Tibial artery (tissue), 4 donors: Measurements from ENCODE around the gene DNASE2B.

Source experiments
- DNase-seq, 2 donors: peaks; one replicate each; pipeline ENCODE4 v3.0.0-alpha.2; 2019
- H3K27ac ChIP-seq, 2 donors: fragments of 200-600 bp; sonication (generic) in 1 of 2; 1 replicate in 1 of 2; 2 replicates in 1 of 2; pipeline ENCODE4 v1.5.1; 2018 to 2019; ENCODE audit warnings: mild to moderate bottlenecking in 1 of 2
- H3K27me3 ChIP-seq, 2 donors: fragments of 200-600 bp; sonication (generic) in 1 of 2; one replicate each; pipeline versions ENCODE4 v1.5.1 to v1.6.0; 2016 to 2019
- H3K36me3 ChIP-seq, 3 donors: fragments of 200-600 bp; sonication (generic) in 2 of 3; one replicate each; pipeline ENCODE4 v1.5.1; 2016 to 2019; ENCODE audit warnings: mild to moderate bottlenecking in 2 of 3
- H3K4me1 ChIP-seq, 4 donors: fragments of 200-600 bp; sonication (generic) in 2 of 4; 1 replicate in 3 of 4; 2 replicates in 1 of 4; pipeline ENCODE4 v1.5.1; 2016 to 2019
- H3K4me3 ChIP-seq, 2 donors: fragments of 200-600 bp; sonication (generic) in 1 of 2; 1 replicate in 1 of 2; 2 replicates in 1 of 2; pipeline ENCODE4 v1.5.1; 2018 to 2019; ENCODE audit warnings: mild to moderate bottlenecking in 2 of 2
- H3K9me3 ChIP-seq, 3 donors: fragments of 200-600 bp; sonication (generic) in 1 of 3; one replicate each; pipeline ENCODE4 v1.5.1; 2016 to 2019
- intact Hi-C: fragments of 100-400 bp; cut with DNase I; formaldehyde crosslinking; loops from one replicate; pipeline ENCODE4 v1.15.0; 2023; ENCODE audit warnings: low total_unique reads
- TF ChIP-seq, protein P1 (sequence below), 2 experiments: fragments of 200-600 bp in 1 of 2; fragments of 450-650 bp in 1 of 2; IDR thresholded peaks; one replicate each; pipeline ENCODE4 v1.5.1; 2017 to 2019; ENCODE audit warnings: antibody characterized with exemption in 2 of 2, mild to moderate bottlenecking in 1 of 2, moderate library complexity in 1 of 2

Gene DNASE2B

DNA sequence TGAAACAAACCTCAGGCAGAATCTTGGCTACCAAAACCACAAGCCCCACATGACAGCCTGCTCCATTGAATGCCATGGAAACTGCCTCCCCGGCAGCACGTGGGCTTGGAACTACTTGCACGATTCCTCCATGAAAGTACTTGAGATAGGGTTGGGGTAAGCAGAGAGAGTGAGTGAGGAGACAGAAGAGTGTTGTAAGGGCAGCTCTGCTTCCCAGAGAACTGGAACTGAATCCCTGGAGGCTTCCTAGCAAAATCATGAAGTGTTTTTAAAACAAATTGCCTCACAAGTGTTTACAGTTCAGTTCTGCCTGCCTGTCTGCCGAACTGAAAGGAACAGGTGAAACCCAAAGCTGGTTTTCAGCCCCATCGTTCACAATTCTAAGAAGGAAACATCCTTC lies 35.3 kb upstream of the DNASE2B start:
- no peaks in the 10 kb centered on the region for H3K27me3 ChIP-seq
- no peaks in the 10 kb centered on the region for H3K9me3 ChIP-seq
- H3K4me1 ChIP-seq = peaks cover 0 to 19% (median 4%) of the 10 kb centered on the region in 4 donors
- TF ChIP-seq, protein P1, sequence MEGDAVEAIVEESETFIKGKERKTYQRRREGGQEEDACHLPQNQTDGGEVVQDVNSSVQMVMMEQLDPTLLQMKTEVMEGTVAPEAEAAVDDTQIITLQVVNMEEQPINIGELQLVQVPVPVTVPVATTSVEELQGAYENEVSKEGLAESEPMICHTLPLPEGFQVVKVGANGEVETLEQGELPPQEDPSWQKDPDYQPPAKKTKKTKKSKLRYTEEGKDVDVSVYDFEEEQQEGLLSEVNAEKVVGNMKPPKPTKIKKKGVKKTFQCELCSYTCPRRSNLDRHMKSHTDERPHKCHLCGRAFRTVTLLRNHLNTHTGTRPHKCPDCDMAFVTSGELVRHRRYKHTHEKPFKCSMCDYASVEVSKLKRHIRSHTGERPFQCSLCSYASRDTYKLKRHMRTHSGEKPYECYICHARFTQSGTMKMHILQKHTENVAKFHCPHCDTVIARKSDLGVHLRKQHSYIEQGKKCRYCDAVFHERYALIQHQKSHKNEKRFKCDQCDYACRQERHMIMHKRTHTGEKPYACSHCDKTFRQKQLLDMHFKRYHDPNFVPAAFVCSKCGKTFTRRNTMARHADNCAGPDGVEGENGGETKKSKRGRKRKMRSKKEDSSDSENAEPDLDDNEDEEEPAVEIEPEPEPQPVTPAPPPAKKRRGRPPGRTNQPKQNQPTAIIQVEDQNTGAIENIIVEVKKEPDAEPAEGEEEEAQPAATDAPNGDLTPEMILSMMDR (IDR thresholded peaks at IDR 0.05) = no peak
- peak overlapping the region; percentile 21 to 40 for H3K27ac ChIP-seq
- DNase-seq = no peak
- peak overlapping the region in 1 of 2 donors; percentile 22 for H3K4me3 ChIP-seq
- H3K36me3 ChIP-seq = no peaks in the 10 kb centered on the region
- intact Hi-C loops = no loop called here

DNA sequence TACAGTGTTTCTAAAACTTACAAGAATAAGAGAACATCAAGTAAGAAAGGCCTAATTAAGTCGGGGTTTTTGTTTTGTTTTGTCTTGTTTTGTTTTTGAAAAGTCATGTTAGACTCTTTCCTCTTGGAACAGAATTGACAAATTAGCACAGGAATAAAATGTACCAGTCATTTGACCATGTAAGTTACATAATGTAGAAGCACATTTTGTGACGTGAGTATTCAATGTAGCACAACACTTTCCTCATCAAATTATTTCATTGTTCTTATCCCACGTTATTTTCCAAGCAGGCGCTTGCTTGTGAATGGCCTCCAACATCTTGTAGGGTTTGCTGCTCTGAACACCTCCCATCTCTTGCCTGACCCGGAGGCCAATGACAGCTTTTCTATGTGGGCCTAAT lies 34.7 kb upstream of the DNASE2B start:
- no peaks in the 10 kb centered on the region for H3K9me3 ChIP-seq
- no peak overlapping the region for H3K4me3 ChIP-seq
- TF ChIP-seq, protein P1 (IDR thresholded peaks at IDR 0.05) = no peak
- intact Hi-C loops = no loop called here
- DNase-seq = no peak
- H3K36me3 ChIP-seq = no peaks in the 10 kb centered on the region
- peak overlapping the region in 1 of 2 donors; percentile 40 for H3K27ac ChIP-seq
- H3K4me1 ChIP-seq = peaks cover 0 to 19% (median 4%) of the 10 kb centered on the region in 4 donors
- H3K27me3 ChIP-seq = no peaks in the 10 kb centered on the region

DNA sequence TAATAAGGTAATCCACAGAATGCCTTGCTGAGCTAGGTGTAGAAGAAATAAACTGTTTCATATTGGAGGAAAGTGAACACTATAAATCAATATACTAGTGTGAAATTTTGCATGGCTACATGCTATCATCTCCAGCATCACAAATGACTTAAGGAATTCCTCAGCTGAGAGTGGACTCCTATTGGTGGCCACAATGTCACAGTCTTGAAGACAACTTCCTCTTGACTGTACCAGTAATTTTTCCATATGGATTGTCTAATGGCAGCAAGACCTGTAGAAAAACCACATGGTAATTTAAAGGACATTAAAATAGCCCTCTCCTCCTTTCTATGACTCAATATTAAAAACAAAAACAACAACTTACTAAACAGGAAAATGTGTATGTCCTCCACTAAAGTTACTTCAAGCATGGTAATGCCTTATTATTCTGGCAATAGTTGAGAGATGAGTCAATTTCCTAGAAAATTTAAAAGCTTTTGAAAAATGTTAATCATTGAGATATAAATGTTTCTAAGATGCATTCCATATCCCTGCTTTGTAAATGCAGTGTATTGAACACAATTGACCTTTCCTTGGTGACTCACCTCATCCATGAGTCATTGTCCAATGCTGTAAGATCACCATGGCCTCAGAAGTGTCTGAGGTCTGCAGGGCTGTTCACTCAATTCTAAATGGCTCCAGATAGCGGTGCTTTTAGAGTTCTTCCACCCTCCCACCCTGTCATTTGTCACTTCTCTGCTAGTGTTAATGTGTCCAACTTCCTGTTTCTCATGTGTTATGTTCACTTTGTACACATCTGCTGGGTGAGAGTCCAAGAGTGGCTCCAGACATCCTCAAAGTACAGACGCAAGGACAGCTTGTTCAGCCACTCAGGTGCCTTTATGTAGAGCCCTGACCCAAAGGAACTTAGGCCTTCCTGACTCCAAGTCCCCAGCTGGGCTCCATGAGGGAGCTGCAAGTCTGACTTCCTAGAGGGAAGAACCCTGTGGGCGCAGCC lies 32.8 kb upstream of the DNASE2B start:
- Histone ChIP-seq H3K4me1 (peaks cover 0 to 19% (median 4%) of the 10 kb centered on the region in 4 donors), H3K27me3 (no peaks in the 10 kb centered on the region), H3K9me3 (no peaks in the 10 kb centered on the region), H3K36me3 (no peaks in the 10 kb centered on the region), H3K4me3 (no peak overlapping the region), H3K27ac (no peak overlapping the region)
- TF ChIP-seq, protein P1 (IDR thresholded peaks at IDR 0.05) = no peak
- intact Hi-C loops = no loop called here
- DNase-seq = no peak

DNA sequence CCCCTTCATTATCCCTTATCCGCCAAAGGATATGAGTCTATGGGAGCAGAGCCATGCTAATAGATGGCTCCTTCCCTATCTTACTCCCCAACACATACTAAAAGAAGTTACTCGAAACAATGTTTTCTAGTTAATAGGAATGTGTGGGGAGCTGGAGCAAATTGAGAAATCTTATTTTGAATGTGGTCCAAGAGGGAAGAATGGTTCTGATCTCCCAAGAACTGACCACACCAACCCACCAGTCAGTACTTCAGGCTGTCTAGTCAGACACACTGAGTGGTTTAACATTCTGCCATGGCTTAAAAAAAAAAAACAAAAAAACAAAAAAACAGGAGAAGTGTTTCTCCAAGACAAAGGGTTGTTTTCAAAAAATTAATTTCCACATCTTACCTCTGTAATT lies 31.5 kb upstream of the DNASE2B start:
- DNase-seq = no peak
- Histone ChIP-seq H3K27ac (no peak overlapping the region), H3K9me3 (no peaks in the 10 kb centered on the region), H3K4me3 (no peak overlapping the region), H3K4me1 (peaks cover 0 to 19% (median 4%) of the 10 kb centered on the region in 4 donors), H3K36me3 (no peaks in the 10 kb centered on the region), H3K27me3 (no peaks in the 10 kb centered on the region)
- TF ChIP-seq, protein P1 (IDR thresholded peaks at IDR 0.05) = no peak
- intact Hi-C loops = no loop called here

DNA sequence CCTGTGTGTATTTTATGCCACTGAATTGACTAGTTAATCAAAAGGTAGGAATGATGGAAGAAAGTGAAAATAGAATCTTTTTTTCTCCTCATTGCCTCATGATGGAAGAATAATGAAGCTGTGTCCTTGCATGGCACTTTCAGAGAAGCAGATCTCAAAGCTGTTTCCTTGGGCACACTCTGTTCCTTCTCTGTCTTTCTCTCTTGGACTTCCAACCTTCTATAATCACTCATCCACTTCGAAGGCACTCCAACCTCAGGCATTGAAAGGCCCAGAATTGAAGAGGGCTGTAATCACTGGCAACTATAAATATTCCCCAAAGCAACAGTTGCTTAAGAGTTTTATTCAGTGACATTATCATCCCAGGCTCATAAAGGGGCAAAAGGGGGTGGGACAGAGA lies 31.1 kb upstream of the DNASE2B start:
- H3K27ac ChIP-seq = no peak overlapping the region
- no peak for DNase-seq
- intact Hi-C loops = no loop called here
- H3K36me3 ChIP-seq = no peaks in the 10 kb centered on the region
- TF ChIP-seq, protein P1 (IDR thresholded peaks at IDR 0.05) = no peak
- H3K9me3 ChIP-seq = no peaks in the 10 kb centered on the region
- H3K4me1 ChIP-seq = peaks cover 0 to 19% (median 4%) of the 10 kb centered on the region in 4 donors
- no peak overlapping the region for H3K4me3 ChIP-seq
- H3K27me3 ChIP-seq = no peaks in the 10 kb centered on the region
